Measurements from ENCODE around the gene LENG9. TPM values are rescaled to one million over a fixed set of nuclear protein-coding genes. Genes with fewer than 3 reads are reported as not detected.

LENG9 gene
- total RNA-seq, 2 donors from 2014 or later = 2.5 to 5.8 TPM

- no peak for ATAC-seq
- H3K27ac Mint-ChIP-seq = no peak overlapping the region
- no peak for DNase-seq (ENCODE audit: low spot score in 2 of 2)
- H3K9me3 Mint-ChIP-seq = no peaks in the 10 kb centered on the region
- peaks cover 0 to 8% of the 10 kb centered on the region in 2 donors for H3K36me3 Mint-ChIP-seq
Measured at GRCh38 chr19:54422136-54422535, 41.4 kb downstream of the LENG9 start.

GRCh38 chr19:54421521-54421920 is 42.1 kb downstream of the LENG9 start:
- peaks cover 0 to 11% of the 10 kb centered on the region in 2 donors for H3K36me3 Mint-ChIP-seq
- no peaks in the 10 kb centered on the region for H3K9me3 Mint-ChIP-seq
- ATAC-seq (no peak), DNase-seq (ENCODE audit: low spot score in 2 of 2) (no peak)
- no peak overlapping the region for H3K27ac Mint-ChIP-seq

GRCh38 chr19:54421169-54421516 is 42.4 kb downstream of the LENG9 start:
- H3K36me3 Mint-ChIP-seq = peaks cover 0 to 11% of the 10 kb centered on the region in 2 donors
- H3K27ac Mint-ChIP-seq = no peak overlapping the region
- H3K9me3 Mint-ChIP-seq = no peaks in the 10 kb centered on the region
- ATAC-seq = no peak
- DNase-seq (ENCODE audit: low spot score in 2 of 2) = no peak

GRCh38 chr19:54420383-54421168 is 43.0 kb downstream of the LENG9 start:
- Mint-ChIP-seq H3K9me3 (no peaks in the 10 kb centered on the region), H3K36me3 (peaks cover 0 to 11% of the 10 kb centered on the region in 2 donors), H3K27ac (no peak overlapping the region)
- DNase-seq (ENCODE audit: low spot score in 2 of 2) = no peak
- no peak for ATAC-seq

GRCh38 chr19:54420068-54420382 is 43.6 kb downstream of the LENG9 start:
- peaks cover 0 to 11% of the 10 kb centered on the region in 2 donors for H3K36me3 Mint-ChIP-seq
- H3K27ac Mint-ChIP-seq = no peak overlapping the region
- ATAC-seq = no peak
- no peaks in the 10 kb centered on the region for H3K9me3 Mint-ChIP-seq
- no peak for DNase-seq (ENCODE audit: low spot score in 2 of 2)

GRCh38 chr19:54418930-54419800 is 44.4 kb downstream of the LENG9 start:
- no peak for ATAC-seq
- DNase-seq (ENCODE audit: low spot score in 2 of 2) = no peak
- H3K9me3 Mint-ChIP-seq = peaks cover 2 to 3% of the 10 kb centered on the region in 2 donors
- no peak overlapping the region for H3K27ac Mint-ChIP-seq
- H3K36me3 Mint-ChIP-seq = peaks cover 0 to 14% of the 10 kb centered on the region in 2 donors

GRCh38 chr19:54418030-54418929 is 45.3 kb downstream of the LENG9 start:
- Mint-ChIP-seq H3K36me3 (peaks cover 0 to 17% of the 10 kb centered on the region in 2 donors), H3K27ac (peak overlapping the region; percentile 38 to 64), H3K9me3 (peaks cover 5 to 6% of the 10 kb centered on the region in 2 donors)
- DNase-seq (ENCODE audit: low spot score in 2 of 2) (peak in 1 of 2 donors; percentile 32), ATAC-seq (peak; percentile 59 to 78)

GRCh38 chr19:54416695-54417491 is 46.7 kb downstream of the LENG9 start:
- Mint-ChIP-seq H3K27ac (no peak overlapping the region), H3K36me3 (peaks cover 0 to 17% of the 10 kb centered on the region in 2 donors), H3K9me3 (peaks cover 5 to 6% of the 10 kb centered on the region in 2 donors)
- no peak for ATAC-seq
- DNase-seq (ENCODE audit: low spot score in 2 of 2) = no peak

- peaks cover 5 to 6% of the 10 kb centered on the region in 2 donors for H3K9me3 Mint-ChIP-seq
- ATAC-seq = no peak
- H3K27ac Mint-ChIP-seq = no peak overlapping the region
Measured at GRCh38 chr19:54415901-54416673, 47.5 kb downstream of the LENG9 start.

GRCh38 chr19:54415208-54415900 is 48.2 kb downstream of the LENG9 start, which contains the start of gene TTYH1:
TSS of gene TTYH1 (plus strand) at chr19:54415464. CDS start at chr19:54415553, 89 bp downstream.
- DNase-seq (ENCODE audit: low spot score in 2 of 2) (peak in 1 of 2 donors; percentile 62), ATAC-seq (peak in 1 of 2 donors; percentile 52)
- H3K36me3 Mint-ChIP-seq = peaks cover 0 to 17% of the 10 kb centered on the region in 2 donors
- H3K27ac Mint-ChIP-seq = no peak within 1 kb of the TSS
- H3K9me3 Mint-ChIP-seq = peaks cover 5 to 6% of the 10 kb centered on the region in 2 donors

More at GRCh38 chr19:54415901-54416673, 47.5 kb downstream of the LENG9 start:
- DNase-seq (ENCODE audit: low spot score in 2 of 2) = no peak
- H3K36me3 Mint-ChIP-seq = peaks cover 0 to 17% of the 10 kb centered on the region in 2 donors

- no peak for DNase-seq (ENCODE audit: low spot score in 2 of 2)
- Mint-ChIP-seq H3K36me3 (peaks cover 0 to 17% of the 10 kb centered on the region in 2 donors), H3K27ac (no peak overlapping the region), H3K9me3 (peaks cover 5 to 6% of the 10 kb centered on the region in 2 donors)
- ATAC-seq = no peak
Measured at GRCh38 chr19:54414156-54414555, 49.4 kb downstream of the LENG9 start.

GRCh38 chr19:54412877-54413276 is 50.7 kb downstream of the LENG9 start:
- Mint-ChIP-seq H3K36me3 (peaks cover 0 to 16% of the 10 kb centered on the region in 2 donors), H3K9me3 (peaks cover 5 to 10% of the 10 kb centered on the region in 2 donors), H3K27ac (no peak overlapping the region)
- DNase-seq (ENCODE audit: low spot score in 2 of 2) (no peak), ATAC-seq (no peak)
